G401.6 (cell line): ENCODE measurements around the gene SYT7.
"Not testable (repeated sequence)": the region's sequence is repeated elsewhere in the genome, so short reads cannot be mapped to it uniquely, and the experiment has no call there.

Experiments used
- FAIRE-seq: peaks from 2 replicates; lab custom pipeline; 2012; peaks lifted over from hg19 to GRCh38; lab: Jason Lieb, UNC

Gene SYT7

GRCh38 chr11:61496602-61497400 is 84.1 kb downstream of the SYT7 start:
- no peak for FAIRE-seq

DNA sequence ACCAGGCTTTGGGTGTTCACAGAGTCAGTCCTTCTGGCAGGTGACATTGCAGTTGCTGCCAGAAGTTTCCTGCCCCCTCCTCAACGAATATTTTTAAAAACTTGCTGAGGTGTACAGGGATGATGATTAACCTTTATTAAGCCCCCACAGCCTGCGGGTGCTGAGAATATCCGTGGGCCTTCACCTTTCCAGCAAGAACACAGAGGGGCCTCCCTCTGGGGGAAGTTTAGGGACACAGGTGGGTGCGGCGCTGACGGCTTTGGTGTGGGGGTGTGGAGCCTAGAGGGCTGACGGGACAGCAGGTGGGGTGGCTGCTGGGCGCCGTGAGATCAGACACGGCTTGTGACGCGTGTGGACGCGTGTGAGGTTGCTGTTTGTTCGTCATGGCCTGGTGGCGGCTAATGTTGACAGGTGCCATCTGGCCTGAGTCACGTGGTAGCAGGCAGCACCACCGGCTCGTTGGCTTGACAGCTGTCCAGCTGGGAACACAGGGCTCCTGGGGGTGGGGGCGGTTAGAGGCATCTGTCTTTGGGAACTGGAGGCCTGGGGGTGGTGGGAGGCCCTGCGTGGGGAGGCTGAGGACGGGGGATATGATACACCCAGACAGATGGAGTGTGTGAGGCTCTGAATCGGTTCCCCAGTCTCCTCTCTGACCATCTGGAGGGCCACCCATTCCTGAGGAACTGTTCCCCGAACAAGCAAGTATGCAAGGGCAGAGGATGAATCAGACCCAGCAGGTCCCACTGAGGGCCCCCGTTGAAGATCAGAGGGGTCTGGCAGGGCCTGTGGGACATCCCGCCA is 84.9 kb downstream of the SYT7 start:
- FAIRE-seq = no peak

GRCh38 chr11:61494381-61494961 is 86.4 kb downstream of the SYT7 start:
- no peak for FAIRE-seq

- FAIRE-seq = no peak
Measured at GRCh38 chr11:61491736-61492395, 89.0 kb downstream of the SYT7 start.

- no peak for FAIRE-seq
Measured at GRCh38 chr11:61489833-61490721, 90.8 kb downstream of the SYT7 start.

DNA sequence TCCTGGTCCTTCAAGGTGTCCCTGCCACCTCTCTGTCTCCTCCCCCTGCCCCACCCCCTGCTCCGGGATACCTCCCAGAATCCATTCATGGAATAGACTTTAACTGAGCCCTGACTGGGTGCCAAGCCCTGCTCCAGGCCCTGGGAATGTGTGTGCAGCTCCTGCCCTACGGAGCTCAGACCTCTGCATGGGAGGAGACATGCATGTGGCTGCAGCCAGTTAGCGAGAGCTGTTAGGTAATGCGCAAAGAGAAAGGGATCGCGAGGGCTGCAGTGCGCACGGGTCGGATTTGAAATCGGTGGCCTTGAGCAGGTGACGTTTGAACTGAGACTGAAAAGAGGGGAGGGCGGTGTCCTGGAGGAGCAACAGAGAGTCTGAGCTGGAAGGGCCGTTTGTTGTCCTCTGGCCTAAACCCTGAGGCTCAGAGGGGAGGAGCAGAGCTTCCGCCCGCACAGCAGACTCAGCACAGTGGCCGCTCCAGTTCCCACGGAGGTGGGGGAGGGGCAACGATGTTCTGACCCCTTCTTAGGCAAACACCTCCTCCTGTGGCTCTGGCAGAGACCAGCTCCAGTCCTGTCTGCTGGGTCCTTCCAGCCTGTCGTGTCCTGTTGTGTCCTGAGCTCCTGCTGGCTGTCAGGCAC is 92.1 kb downstream of the SYT7 start:
- no peak for FAIRE-seq

DNA sequence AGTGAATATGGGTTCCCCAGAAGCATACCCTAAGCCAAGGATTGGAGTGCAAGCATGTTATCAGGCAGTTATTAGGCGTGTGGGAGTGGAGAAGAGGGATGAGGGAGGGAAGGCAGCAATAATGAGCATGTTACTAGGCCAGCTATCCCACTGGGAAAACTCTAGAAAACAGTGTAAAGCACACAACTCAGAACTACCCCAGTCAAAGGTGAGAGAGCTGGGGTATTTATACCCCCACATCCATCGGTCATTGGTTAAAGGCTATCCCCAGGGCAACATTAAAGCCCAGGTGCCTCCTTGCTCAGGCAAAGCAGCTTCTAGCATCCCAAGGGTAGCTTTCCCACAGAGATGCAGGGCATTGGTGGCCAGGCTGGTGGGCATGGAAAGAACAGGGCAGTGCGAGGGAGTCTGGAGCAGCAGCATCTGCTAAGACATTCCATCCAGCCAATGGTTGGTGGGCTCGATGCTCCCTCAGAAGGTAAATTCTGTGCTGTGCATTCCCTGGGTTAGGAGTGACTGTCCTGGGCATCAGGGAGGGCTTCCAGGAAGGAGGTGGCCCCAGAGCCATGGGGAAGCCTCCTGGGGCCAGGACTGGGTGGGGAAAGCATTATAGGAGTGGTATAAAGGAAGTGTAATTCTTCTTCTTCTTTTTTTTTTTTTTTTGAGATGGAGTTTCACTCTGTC is 93.4 kb downstream of the SYT7 start:
- no peak for FAIRE-seq

DNA sequence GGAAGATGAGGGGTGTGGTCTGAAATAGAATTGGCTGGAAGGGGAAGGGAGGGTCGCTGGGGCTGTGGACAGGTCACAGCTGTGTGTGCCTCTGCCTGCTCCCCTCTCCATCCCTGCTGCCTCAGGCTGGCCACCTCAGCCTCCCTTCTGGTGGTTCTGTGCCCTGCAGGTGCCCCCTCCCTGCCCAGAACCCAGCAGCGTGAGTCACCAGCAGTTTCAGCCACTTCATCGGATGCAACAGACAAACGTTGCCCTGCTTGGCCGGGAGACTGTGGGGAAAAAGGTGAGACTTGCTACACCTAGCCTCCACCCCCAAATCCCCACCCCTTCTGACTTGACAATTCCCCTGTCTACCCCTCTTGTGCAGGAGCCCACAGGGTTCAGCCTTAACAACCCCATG is 94.1 kb downstream of the SYT7 start:
- FAIRE-seq = no peak

GRCh38 chr11:61486011-61486620 is 94.8 kb downstream of the SYT7 start:
- no peak for FAIRE-seq

- FAIRE-seq = no peak
Measured at GRCh38 chr11:61485080-61485479, 95.8 kb downstream of the SYT7 start.

DNA sequence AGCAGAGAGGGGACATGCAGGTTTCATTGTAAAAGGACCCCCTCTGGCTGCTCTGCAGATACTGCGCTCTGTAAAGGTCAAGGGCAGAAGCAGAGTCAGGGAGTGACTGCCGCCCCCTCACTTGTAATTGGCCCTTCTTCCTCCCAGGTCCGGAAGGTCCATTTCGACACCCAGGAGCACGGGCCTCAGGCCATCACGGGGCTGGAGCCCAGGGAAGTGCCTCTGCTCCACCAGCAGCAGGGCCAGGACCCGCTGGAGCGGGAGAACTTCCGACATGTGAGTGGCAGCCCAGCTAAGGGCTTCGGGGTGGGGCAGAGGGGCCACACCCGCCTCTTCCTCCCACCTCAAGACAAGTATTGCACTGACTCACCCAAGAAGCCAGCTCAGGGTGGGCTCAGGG is 96.3 kb downstream of the SYT7 start:
- FAIRE-seq = no peak

- no peak for FAIRE-seq
Measured at GRCh38 chr11:61482513-61482912, 98.4 kb downstream of the SYT7 start.

DNA sequence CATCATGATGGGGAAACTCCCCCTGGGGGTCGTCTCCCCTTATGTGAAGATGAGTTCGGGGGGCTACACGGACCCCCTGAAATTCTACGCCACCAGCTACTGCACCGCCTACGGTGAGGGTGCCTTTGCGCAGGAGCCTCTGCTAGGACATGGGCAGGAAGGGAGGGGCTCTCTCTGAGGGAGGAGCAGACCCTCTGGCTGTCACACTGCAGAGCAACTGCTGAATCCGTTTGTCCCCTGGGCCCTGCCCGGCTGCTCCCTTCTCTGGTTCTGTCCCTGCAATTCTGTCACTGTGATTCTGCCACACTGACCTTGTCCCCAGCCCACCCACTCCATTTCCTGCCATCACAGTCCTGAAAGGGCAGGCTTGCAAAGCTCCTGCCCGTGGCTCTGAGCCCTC is 99.1 kb downstream of the SYT7 start:
- FAIRE-seq = no peak

DNA sequence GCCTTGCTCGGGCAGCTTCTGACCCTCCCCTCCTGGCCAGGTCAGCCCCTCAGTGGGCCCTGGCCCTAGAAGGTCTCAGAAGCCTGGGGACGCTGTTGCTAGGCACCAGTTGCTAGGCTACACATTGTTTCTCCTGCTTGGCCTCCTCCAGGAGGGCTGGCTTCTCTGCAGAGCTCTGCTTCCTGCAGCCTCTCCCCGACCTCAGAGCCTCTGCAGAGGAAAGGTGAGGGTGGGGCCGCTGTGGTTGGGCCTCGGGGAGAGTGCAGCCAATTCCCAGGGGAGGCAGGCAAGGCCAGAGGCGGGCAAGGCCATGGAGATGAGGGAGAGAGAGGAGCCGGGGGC is 99.9 kb downstream of the SYT7 start:
- FAIRE-seq = no peak

GRCh38 chr11:61480261-61480993 is 100.4 kb downstream of the SYT7 start:
- FAIRE-seq = no peak

GRCh38 chr11:61479360-61480058 is 101.4 kb downstream of the SYT7 start:
- not testable (repeated sequence) for FAIRE-seq

DNA sequence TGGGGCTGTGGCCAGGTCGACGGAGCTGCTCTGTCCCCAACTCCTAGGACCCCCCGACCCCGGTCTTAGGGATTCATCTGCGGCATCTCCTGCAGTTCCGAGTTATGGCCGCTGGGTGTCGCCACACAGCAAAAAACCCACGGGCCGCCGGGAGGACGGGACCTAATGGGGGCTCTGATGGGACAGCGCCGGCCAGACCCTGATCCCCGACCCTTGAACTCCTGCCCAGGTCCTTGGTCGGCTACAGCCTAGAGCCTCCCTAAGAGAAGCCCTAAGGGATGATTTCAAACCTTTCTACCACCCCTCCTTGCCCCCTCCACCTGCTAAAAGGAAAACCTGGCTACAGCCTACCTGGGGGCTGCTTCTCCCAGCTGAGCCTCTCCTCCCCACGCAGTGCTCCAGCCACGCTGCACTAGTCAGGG is 103.1 kb downstream of the SYT7 start:
- FAIRE-seq = no peak

GRCh38 chr11:61477126-61477525 is 103.8 kb downstream of the SYT7 start:
- no peak for FAIRE-seq

- FAIRE-seq = no peak
Measured at GRCh38 chr11:61476371-61476770, 104.5 kb downstream of the SYT7 start.
